ENCODE measurements around the gene HOATZ.
A peak's percentile ranks its signal among the peaks of the same experiment; 100 is the strongest.

HOATZ gene

DNA sequence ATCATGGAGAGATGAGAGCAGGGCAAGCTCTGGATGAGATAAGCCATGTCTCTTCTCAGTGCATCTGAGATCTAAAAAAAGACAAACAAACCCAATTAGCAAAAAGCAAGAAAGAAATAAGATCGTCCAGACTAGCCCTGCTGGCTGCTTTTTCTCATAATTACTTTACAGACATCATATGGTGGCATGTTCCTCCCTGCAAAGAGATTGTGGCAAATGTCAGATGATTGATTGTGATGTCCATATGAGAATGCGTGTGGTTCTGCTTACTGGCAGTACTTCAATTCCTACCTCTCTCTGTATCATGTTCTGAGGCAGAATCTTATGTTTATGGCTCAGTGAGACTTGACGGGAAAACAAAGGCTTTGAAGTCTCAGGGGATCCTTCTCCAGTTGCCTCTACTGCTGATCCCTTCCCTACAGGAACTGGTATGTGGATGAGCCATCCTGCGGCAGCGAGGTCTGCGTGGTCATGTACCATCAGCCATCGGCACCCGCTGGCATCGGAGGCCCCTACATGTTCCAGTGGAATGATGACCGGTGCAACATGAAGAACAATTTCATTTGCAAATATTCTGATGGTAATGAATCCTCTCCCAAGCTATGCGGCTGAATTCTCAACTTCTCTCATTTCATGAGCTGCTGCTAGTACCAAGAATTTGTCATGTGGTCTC lies 34.8 kb downstream of the HOATZ start:
- DNase-seq (ENCODE audit: low spot score): no peak

DNA sequence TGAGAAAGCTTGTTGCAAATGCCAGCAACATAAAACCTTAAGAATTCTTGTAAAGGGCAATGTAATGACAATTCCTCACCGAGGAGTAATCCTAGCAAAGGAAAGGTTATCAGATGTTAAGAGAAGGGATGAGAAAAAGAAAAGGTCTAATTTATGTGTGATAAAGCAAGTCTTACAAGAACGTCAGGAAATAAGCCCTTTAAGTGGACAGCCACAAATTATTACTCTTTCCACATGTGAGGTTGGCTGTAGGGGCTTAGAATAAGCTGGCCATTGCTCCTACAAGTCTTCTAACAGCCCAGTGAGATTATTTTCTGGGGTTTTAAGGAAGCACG lies 35.3 kb downstream of the HOATZ start:
- DNase-seq (ENCODE audit: low spot score): no peak

GRCh38 chr11:111550258-111550657 lies 35.7 kb downstream of the HOATZ start:
- DNase-seq (ENCODE audit: low spot score): no peak

DNA sequence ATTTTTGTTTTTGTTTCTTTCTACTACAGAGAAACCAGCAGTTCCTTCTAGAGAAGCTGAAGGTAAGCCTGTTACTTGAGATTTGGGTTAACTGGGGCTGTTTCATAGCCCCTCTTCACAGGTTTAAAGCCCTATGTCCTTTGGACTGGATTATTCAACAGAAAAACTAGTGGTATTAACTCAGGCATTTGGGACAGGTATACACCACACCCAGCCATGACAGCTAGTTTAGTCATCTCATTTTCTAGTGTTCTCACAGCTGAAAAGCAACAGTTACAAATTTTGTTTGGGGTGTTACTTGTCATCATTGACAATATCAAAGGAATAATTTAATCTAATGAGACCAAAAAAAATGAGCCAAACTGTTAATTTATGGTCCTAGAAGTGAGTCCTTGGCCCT lies 40.0 kb downstream of the HOATZ start:
- no peak for DNase-seq (ENCODE audit: low spot score)

GRCh38 chr11:111555255-111555654 lies 40.7 kb downstream of the HOATZ start:
- no peak for DNase-seq (ENCODE audit: low spot score)

DNA sequence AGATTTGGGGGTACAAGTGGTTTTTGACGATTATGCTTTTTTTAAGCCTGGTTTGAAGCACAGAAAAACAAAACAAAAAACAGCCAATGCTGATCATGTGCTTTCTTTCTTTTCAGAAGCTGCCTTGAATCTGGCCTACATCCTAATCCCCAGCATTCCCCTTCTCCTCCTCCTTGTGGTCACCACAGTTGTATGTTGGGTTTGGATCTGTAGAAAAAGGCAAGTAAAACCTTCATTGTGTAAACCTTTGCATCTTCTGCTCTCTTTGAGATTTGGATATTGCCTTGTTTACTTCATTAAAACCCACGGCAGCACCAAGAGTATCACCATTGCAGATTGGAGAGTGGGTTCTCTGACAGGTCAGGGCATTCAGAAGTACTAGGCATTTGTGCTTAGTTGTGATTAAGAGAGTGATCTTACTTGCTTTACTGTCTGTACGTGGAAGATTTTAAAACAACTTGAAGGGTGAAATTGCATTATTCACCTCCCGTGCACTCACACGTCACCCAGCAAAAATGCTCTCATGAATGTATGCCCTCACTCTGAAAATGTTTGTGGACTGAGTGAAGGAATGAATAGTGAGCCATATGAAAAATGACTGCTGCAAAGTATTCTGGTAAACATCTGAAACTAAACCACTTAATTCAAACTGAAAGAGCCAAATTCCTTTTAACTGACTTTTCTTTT lies 43.0 kb downstream of the HOATZ start:
- DNase-seq (ENCODE audit: low spot score): no peak

- no peak for DNase-seq (ENCODE audit: low spot score)
Measured at GRCh38 chr11:111559800-111560464, 45.4 kb downstream of the HOATZ start.

DNA sequence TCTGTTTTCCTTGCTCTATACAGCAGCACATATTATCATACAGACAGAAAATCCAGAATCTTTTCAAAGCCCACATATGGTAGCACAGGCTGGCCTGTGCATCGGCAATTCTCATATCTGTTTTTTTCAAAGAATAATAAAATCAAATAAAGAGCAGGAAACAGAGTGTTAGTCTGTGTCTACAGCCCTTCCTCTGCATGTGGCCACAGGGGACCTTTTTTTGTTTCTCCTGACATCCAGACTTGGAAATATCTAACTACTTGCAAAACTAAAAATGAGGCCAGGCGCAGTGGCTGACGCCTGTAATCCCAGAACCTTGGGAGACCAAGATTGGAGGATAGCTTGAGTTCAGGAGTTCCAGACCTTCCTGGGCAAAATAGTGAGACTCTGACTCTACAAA lies 46.2 kb downstream of the HOATZ start:
- DNase-seq (ENCODE audit: low spot score): no peak

- DNase-seq (ENCODE audit: low spot score): no peak
Measured at GRCh38 chr11:111561306-111561705, 46.7 kb downstream of the HOATZ start.

GRCh38 chr11:111561791-111562325 lies 47.3 kb downstream of the HOATZ start:
- DNase-seq (ENCODE audit: low spot score): peak; percentile 15

DNA sequence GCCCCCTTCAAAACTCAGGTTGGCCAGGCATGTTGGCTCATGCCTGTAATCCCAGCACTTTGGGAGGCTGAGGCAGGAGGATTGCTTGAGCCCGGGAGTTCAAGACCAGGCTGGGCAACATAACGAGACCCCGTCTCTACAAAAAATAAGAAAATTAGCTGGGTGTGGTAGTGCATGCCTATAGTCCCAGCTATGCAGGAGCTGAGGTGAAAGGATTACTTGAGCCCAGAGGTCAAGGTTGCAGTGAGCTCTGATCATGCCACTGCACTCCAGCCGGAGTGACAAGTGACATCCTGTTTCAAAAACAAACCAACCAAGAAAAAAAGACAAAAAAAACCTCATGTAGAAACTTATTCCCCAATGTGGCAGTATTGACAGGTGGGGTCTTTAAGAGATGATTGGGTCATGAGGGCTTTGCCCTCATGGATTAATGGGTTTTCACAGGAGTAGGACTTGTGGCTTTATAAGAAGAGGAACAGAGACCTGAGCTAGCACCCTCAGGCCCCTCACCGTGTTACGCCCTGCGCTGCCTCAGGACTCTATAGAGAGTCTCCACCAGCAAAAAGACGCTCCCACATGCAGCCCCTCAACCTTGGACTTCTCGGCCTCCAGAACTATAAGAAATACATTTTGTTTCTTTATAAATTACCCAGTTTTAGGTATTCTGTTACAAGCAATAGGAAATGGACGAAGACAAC lies 48.3 kb downstream of the HOATZ start:
- DNase-seq (ENCODE audit: low spot score): no peak

DNA sequence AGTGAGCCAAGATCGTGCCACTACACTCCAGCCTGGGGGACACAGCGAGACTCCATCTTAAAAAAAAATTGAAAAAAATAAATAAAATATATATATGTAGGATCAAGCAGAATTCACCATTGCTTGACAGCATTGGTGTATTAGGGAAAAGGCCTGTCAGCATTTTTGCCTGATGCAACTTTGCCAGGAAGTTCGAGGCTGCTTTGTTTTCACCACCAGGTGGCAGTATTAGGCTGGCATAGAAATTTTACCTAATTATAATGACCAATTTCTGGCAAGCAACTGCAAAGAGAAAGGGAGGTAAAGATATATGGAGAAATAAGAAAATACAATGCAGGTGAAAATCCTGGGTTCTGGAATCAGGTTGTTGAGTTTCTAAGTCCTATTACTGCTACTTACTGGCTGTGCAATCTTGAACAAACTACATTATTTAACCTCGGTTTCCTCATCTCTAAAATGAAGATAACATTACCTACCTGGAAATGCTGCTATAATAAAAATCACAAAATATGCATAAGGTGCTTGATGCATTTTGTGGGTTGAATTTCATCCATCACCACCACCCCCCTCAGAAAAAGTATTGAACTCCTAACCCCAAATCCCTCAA lies 50.6 kb downstream of the HOATZ start:
- peak; percentile 81 for DNase-seq (ENCODE audit: low spot score)

DNA sequence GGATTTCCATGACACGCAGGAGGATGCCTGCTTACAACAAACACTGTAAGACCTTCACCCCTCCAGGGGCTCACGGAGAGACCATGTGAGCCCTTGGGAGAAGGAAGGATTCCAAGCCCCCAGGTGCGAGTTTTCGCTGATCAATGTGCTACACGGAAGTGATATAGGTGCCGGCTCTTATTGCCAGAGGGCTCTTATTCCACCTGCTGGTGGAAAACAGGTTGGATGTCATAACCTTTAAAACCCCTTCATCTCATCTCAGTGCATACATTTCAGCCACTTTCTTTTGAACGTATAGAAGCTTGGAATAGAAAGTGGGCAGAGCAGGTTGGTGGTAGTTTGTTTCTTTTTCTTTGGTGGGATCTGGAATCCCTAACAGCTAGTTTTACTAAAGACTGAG lies 51.7 kb downstream of the HOATZ start:
- DNase-seq (ENCODE audit: low spot score): no peak

- no peak for DNase-seq (ENCODE audit: low spot score)
Measured at GRCh38 chr11:111569476-111569875, 54.9 kb downstream of the HOATZ start.

DNA sequence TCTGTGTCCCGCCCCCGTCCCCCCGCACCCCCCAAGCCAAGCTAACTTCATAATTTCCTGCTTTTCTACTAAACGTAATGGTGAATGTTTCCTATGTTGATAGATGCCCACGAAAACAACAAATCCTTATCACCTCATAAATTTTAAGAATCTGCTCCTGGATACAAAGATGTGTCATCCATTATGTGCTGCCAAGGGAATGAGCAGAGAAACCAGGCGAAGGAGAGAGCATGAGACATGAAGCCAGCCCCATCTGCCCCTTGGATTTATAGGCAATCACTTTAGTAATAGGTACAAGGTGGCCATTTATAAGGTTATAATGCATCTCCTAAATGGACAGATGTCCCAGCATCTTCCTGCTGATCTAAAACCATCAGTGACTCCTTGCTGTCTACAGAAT lies 56.2 kb downstream of the HOATZ start:
- no peak for DNase-seq (ENCODE audit: low spot score)

DNA sequence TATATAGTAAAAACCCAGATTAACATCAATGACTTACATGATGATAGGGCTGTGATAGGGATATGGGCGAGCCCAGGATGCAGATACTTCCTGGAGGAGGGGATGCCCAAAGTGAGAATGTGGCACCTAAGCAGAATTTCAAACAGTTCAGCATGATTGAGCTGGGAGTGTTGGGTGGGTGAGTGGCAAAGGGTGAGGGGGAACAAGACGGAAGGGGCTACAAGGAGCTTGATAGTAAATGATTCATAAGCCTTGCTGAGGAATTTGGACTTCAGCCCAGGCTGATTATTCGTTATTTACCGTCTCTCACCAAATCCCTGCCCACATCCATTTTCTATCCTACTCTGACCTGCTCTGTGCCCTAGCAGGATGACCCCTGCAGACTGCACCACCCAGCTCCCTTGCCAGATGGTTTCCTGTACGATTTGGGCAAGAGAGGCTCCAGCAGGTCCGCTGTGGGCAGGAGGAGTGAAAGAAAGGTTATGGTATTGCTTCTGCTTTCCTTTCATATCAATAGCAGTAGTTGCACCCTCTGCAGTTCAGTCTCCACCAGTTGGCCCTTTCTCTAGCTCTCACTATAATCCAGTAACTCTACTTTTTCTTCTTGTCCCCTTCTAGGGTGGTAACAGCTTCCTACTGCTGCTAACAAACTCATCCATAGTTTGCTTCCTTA lies 57.4 kb downstream of the HOATZ start:
- DNase-seq (ENCODE audit: low spot score): no peak

GRCh38 chr11:111572581-111572980 lies 58.0 kb downstream of the HOATZ start:
- no peak for DNase-seq (ENCODE audit: low spot score)

DNA sequence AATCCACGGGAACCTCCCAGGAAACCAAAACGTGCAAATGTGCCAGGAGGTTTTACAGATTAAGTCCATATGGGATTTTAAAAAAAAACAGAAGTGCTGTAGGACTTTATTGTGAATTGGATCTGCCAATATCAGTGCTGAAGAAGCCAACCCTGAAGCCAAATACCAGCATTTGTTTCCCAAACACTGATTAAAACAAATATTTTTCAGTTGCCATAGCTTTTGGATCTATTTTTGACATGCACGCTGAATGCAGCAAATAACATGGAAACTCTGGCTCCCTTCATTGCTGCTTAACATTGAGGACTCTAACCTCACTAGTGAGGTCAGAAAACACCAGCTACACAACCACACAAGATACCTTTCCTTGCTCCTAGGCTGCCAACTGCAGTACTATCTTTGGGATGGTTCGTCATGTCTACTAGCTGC lies 59.3 kb downstream of the HOATZ start:
- no peak for DNase-seq (ENCODE audit: low spot score)

GRCh38 chr11:111574373-111575225 lies 60.0 kb downstream of the HOATZ start:
- DNase-seq (ENCODE audit: low spot score): no peak

DNA sequence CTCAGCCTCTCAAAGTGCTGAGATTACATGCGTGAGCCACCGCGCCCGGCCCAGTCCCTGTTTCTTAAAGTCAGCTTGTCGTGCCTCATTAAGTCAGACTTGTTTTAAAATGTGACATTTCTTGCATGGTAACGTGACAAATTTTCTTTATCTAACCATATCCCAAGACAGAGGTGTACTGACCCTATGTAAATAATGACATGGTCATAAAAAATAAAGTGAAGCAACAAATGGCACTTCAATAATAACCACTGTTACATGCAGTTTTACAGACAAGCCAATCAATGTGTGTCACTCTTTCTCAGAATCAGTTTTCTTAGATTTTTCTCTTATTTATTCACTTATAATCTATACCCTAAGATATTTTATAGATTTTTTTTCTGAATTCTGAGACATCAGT lies 61.2 kb downstream of the HOATZ start:
- no peak for DNase-seq (ENCODE audit: low spot score)

GRCh38 chr11:111577821-111578220 lies 63.2 kb downstream of the HOATZ start:
- no peak for DNase-seq (ENCODE audit: low spot score)

All from hematopoietic multipotent progenitor cell treated with erythropoietin and hydrocortisone succinate and interleukin-3 and kit ligand, for 17 days (in vitro differentiated cells).